HEK293 (cell line): ENCODE data around the gene CAPN5.

ENCODE experiments used
- TCF7L2 ChIP-seq: IDR thresholded peaks from 2 replicates; pipeline ENCODE4 v1.6.1; 2011; ENCODE audit warnings: low read depth, mild to moderate bottlenecking, inconsistent platforms, low read length, moderate library complexity, borderline replicate concordance
- ZNF768 ChIP-seq: fragments of 450-650 bp; formaldehyde crosslinking; IDR thresholded peaks from 2 replicates; pipeline ENCODE4 v1.5.1; 2018; ENCODE audit warnings: missing biosample characterization, mild to moderate bottlenecking, missing genetic modification characterization

GRCh38 chr11:77063861-77064260 lies 2.9 kb upstream of the CAPN5 start:
- TF ChIP-seq ZNF768 (tag by site-specific recombination) (no peak), TCF7L2 (no peak)
